Upper lobe of left lung (tissue), 4 donors: ENCODE measurements around the gene PTPRH.

Experiments
- CTCF ChIP-seq, 6 experiments: fragments of 450-650 bp in 4 of 6; fragments of 200-600 bp in 2 of 6; sonication (generic) in 2 of 6; IDR thresholded peaks; one replicate each; pipeline ENCODE4 v1.5.1; 2016 to 2019; ENCODE audit warnings: antibody characterized with exemption in 6 of 6
- EP300 ChIP-seq, 4 donors: sonication (generic); formaldehyde crosslinking; IDR thresholded peaks; one replicate each; pipeline ENCODE4 v1.5.1; 2017; ENCODE audit warnings: antibody characterized with exemption in 4 of 4, control low read depth in 2 of 4
- POLR2A ChIP-seq, 4 donors: fragments of 450-650 bp; IDR thresholded peaks; one replicate each; pipeline ENCODE4 v1.5.1; 2016 to 2017; ENCODE audit warnings: antibody characterized with exemption in 4 of 4, mild to moderate bottlenecking in 2 of 4

GRCh38 chr19:55251341-55252081 lies 42.2 kb upstream of the PTPRH start:
- TF ChIP-seq CTCF (IDR thresholded peaks at IDR 0.05) (no peak), POLR2A (IDR thresholded peaks at IDR 0.05) (no peak), EP300 (IDR thresholded peaks at IDR 0.05) (no peak)
